HepG2 (cell line): ENCODE measurements around the gene UBTD2. TPM values are rescaled to one million over a fixed set of nuclear protein-coding genes. Genes with fewer than 3 reads are reported as not detected.

Source experiments
- ATF7 ChIP-seq, 2 experiments: fragments of 450-650 bp in 1 of 2; sonication (generic) in 1 of 2; formaldehyde crosslinking in 1 of 2; IDR thresholded peaks; 2 replicates each; pipeline versions ENCODE4 v1.4.0 to v1.6.1; 2016 to 2020; ENCODE audit warnings: antibody characterized with exemption in 1 of 2, mild to moderate bottlenecking in 1 of 2, missing genetic modification reagents in 1 of 2
- FOXK2 ChIP-seq: fragments of 450-650 bp; IDR thresholded peaks from 2 replicates; pipeline ENCODE4 v1.6.1; 2016
- HOXA9 ChIP-seq: sonication (generic); formaldehyde crosslinking; IDR thresholded peaks from 2 replicates; pipeline ENCODE4 v1.8.1; 2022; ENCODE audit warnings: missing genetic modification reagents, mild to moderate bottlenecking, moderate library complexity, borderline replicate concordance
- LCORL ChIP-seq, 2 experiments: fragments of 450-650 bp in 1 of 2; sonication (generic) in 1 of 2; formaldehyde crosslinking in 1 of 2; IDR thresholded peaks; 2 replicates each; pipeline versions ENCODE4 v1.5.0 to v1.6.1; 2017 to 2020; ENCODE audit warnings: antibody characterized with exemption in 1 of 2, missing genetic modification reagents in 1 of 2
- MAZ ChIP-seq, 2 experiments: sonication (generic) in 1 of 2; formaldehyde crosslinking in 1 of 2; IDR thresholded peaks; 2 replicates each; pipeline versions ENCODE4 v1.5.0 to v1.6.1; 2012 to 2020; ENCODE audit warnings: low read depth in 2 of 2, mild to moderate bottlenecking in 2 of 2, borderline replicate concordance in 1 of 2, improper control_type of control experiment in 1 of 2, low read length in 1 of 2, missing genetic modification reagents in 1 of 2, moderate library complexity in 1 of 2
- NFYB ChIP-seq: sonication (generic); formaldehyde crosslinking; IDR thresholded peaks from 2 replicates; pipeline ENCODE4 v1.4.0; 2020; ENCODE audit warnings: missing genetic modification reagents
- POLR2G ChIP-seq: fragments of 200-400 bp; formaldehyde crosslinking; IDR thresholded peaks from 2 replicates; pipeline ENCODE4 v1.6.1; 2018; ENCODE audit warnings: mild to moderate bottlenecking, low read depth, low read length, moderate library complexity
- SIN3A ChIP-seq: IDR thresholded peaks from 2 replicates; pipeline ENCODE4 v1.6.1; 2011; ENCODE audit warnings: low read depth, mild to moderate bottlenecking, control low read depth, low read length, borderline replicate concordance
- SMC3 ChIP-seq: IDR thresholded peaks from 2 replicates; pipeline ENCODE4 v1.6.1; 2011; ENCODE audit warnings: low read length, improper control_type of control experiment
- ZKSCAN5 ChIP-seq: sonication (generic); formaldehyde crosslinking; IDR thresholded peaks from 2 replicates; pipeline ENCODE4 v1.5.1; 2020; ENCODE audit warnings: mild to moderate bottlenecking, missing genetic modification reagents
- ZNF263 ChIP-seq: sonication (generic); formaldehyde crosslinking; IDR thresholded peaks from 2 replicates; pipeline ENCODE4 v1.4.0; 2020; ENCODE audit warnings: missing genetic modification reagents
- ZNF746 ChIP-seq: sonication (generic); formaldehyde crosslinking; IDR thresholded peaks from 2 replicates; pipeline ENCODE4 v1.8.0; 2022; ENCODE audit warnings: mild to moderate bottlenecking, missing genetic modification reagents
- polyA plus RNA-seq, 8 experiments: library from polyadenylated mRNA; depleted of rRNA in 3 of 8; stranded (reverse) in 7 of 8; unstranded in 1 of 8; fragments of >200 nt; fragmentation: Illumina TruSeq in 4 of 8; extraction: Trizol in 4 of 8; gene quantifications; 2 replicates each; pipeline versions ENCODE4 v1.2.1 to v1.2.3, GENCODE V29; 2011 to 2016; ENCODE audit warnings: low read depth in 4 of 8, missing spikeins in 1 of 8, mixed read lengths in 1 of 8; ENCODE audit not compliant: insufficient read depth in 1 of 8
- total RNA-seq, 5 experiments: library from RNA; depleted of rRNA; stranded (reverse); fragments of >200 nt; fragmentation: Illumina TruSeq; extraction: Trizol; gene quantifications; 2 replicates each; pipeline ENCODE4 v1.2.3, GENCODE V29; 2016; ENCODE audit warnings: low read depth in 1 of 5
- TF ChIP-seq, protein P1 (sequence below): sonication (generic); formaldehyde crosslinking; IDR thresholded peaks from 2 replicates; pipeline ENCODE4 v1.8.0; 2022; ENCODE audit warnings: missing genetic modification reagents, mild to moderate bottlenecking, moderate library complexity, borderline replicate concordance
- TF ChIP-seq, protein P2 (sequence below): sonication (generic); formaldehyde crosslinking; IDR thresholded peaks from 2 replicates; pipeline ENCODE4 v1.4.0; 2020; ENCODE audit warnings: missing genetic modification reagents
- TF ChIP-seq, protein P3 (sequence below): sonication (generic); formaldehyde crosslinking; IDR thresholded peaks from 2 replicates; pipeline ENCODE4 v1.4.0; 2020; ENCODE audit warnings: missing genetic modification reagents, borderline replicate concordance
- TF ChIP-seq, protein P4 (sequence below): sonication (generic); formaldehyde crosslinking; IDR thresholded peaks from 2 replicates; pipeline ENCODE4 v1.4.0; 2020; ENCODE audit warnings: mild to moderate bottlenecking, missing genetic modification reagents
- TF ChIP-seq, protein P5 (sequence below): sonication (generic); formaldehyde crosslinking; IDR thresholded peaks from 2 replicates; pipeline ENCODE4 v1.4.0; 2020; ENCODE audit warnings: missing genetic modification reagents

The UBTD2 gene
- total and polyA plus RNA-seq, 2 of the 13 experiments (the other 11 are each of a cell fraction or from before 2014, with no cell fraction given): 15.2 to 24.1 TPM

DNA sequence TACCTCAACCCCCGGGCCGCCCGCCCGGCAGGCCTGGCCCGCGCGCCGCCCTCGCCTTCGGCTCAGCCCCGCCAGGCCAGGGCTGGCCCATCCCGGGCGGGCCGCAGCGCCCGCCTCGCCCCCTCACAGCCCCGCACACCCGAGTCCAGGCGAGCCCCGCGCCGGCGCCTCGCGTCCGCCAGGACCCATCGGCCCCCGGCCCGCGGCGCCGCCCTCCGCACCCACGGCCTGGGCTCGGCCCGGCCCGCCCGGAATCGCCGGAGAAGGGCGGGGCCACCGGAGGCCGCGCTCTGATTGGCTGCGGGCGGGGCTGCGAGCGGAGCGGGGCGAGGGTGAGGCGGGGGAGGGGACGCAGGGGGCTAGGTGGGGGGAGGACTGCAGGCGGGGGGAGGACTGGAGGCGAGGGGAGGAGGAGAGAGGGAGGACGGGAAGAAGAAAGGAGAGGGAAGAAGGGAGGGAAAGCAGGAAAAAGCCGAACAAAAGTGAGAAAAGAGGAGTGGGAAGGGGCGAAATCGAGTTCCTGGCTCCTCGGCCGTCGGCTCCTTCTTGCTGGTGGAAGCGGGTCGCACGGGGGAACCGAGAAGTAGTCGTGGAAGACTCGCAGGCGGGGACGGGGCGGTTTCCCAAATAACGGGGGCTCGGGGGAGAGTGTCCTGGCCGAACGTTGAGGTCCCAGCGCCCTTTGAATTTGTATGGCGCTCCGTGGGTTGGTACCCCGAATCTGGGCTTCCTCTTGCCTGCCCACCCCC, 472 bp upstream of the UBTD2 start (continued):
- TF ChIP-seq, protein P1, sequence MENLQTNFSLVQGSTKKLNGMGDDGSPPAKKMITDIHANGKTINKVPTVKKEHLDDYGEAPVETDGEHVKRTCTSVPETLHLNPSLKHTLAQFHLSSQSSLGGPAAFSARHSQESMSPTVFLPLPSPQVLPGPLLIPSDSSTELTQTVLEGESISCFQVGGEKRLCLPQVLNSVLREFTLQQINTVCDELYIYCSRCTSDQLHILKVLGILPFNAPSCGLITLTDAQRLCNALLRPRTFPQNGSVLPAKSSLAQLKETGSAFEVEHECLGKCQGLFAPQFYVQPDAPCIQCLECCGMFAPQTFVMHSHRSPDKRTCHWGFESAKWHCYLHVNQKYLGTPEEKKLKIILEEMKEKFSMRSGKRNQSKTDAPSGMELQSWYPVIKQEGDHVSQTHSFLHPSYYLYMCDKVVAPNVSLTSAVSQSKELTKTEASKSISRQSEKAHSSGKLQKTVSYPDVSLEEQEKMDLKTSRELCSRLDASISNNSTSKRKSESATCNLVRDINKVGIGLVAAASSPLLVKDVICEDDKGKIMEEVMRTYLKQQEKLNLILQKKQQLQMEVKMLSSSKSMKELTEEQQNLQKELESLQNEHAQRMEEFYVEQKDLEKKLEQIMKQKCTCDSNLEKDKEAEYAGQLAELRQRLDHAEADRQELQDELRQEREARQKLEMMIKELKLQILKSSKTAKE (CRISPR knock-in tag): no peak
- TF ChIP-seq POLR2G (peak; percentile 48; the same call in 1 of the 2 replicates), ZNF263 (CRISPR knock-in tag) (peak; percentile 98), SIN3A (peak; percentile 22; the same call in 1 of the 2 replicates), HOXA9 (CRISPR knock-in tag) (0 out of 2 replicates have a peak, but pooled peaks have one; percentile 46), ZNF746 (0 out of 2 replicates have a peak, but pooled peaks have one; percentile 20), NFYB (CRISPR knock-in tag) (peak; percentile 48), FOXK2 (no peak), ZKSCAN5 (0 out of 2 replicates have a peak, but pooled peaks have one; percentile 59), MAZ (IDR thresholded peaks at IDR 0.05; ENCODE audit: borderline replicate concordance, low read depth, low read length) (peak; percentile 18; the same call in 1 of the 2 replicates), MAZ (CRISPR knock-in tag; IDR thresholded peaks at IDR 0.05; ENCODE audit: low read depth) (no peak), LCORL (IDR thresholded peaks at IDR 0.05) (no peak), LCORL (CRISPR knock-in tag; IDR thresholded peaks at IDR 0.05) (peak; percentile 74; the same call in 1 of the 2 replicates), ATF7 (IDR thresholded peaks at IDR 0.05) (no peak), ATF7 (CRISPR knock-in tag; IDR thresholded peaks at IDR 0.05) (no peak), SMC3 (no peak)
- TF ChIP-seq, protein P2, sequence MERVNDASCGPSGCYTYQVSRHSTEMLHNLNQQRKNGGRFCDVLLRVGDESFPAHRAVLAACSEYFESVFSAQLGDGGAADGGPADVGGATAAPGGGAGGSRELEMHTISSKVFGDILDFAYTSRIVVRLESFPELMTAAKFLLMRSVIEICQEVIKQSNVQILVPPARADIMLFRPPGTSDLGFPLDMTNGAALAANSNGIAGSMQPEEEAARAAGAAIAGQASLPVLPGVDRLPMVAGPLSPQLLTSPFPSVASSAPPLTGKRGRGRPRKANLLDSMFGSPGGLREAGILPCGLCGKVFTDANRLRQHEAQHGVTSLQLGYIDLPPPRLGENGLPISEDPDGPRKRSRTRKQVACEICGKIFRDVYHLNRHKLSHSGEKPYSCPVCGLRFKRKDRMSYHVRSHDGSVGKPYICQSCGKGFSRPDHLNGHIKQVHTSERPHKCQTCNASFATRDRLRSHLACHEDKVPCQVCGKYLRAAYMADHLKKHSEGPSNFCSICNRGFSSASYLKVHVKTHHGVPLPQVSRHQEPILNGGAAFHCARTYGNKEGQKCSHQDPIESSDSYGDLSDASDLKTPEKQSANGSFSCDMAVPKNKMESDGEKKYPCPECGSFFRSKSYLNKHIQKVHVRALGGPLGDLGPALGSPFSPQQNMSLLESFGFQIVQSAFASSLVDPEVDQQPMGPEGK (CRISPR knock-in tag): peak; percentile 63
- TF ChIP-seq, protein P3, sequence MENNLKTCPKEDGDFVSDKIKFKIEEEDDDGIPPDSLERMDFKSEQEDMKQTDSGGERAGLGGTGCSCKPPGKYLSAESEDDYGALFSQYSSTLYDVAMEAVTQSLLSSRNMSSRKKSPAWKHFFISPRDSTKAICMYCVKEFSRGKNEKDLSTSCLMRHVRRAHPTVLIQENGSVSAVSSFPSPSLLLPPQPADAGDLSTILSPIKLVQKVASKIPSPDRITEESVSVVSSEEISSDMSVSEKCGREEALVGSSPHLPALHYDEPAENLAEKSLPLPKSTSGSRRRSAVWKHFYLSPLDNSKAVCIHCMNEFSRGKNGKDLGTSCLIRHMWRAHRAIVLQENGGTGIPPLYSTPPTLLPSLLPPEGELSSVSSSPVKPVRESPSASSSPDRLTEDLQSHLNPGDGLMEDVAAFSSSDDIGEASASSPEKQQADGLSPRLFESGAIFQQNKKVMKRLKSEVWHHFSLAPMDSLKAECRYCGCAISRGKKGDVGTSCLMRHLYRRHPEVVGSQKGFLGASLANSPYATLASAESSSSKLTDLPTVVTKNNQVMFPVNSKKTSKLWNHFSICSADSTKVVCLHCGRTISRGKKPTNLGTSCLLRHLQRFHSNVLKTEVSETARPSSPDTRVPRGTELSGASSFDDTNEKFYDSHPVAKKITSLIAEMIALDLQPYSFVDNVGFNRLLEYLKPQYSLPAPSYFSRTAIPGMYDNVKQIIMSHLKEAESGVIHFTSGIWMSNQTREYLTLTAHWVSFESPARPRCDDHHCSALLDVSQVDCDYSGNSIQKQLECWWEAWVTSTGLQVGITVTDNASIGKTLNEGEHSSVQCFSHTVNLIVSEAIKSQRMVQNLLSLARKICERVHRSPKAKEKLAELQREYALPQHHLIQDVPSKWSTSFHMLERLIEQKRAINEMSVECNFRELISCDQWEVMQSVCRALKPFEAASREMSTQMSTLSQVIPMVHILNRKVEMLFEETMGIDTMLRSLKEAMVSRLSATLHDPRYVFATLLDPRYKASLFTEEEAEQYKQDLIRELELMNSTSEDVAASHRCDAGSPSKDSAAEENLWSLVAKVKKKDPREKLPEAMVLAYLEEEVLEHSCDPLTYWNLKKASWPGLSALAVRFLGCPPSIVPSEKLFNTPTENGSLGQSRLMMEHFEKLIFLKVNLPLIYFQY (CRISPR knock-in tag): peak; percentile 79; the same call in 1 of the 2 replicates
- TF ChIP-seq, protein P4, sequence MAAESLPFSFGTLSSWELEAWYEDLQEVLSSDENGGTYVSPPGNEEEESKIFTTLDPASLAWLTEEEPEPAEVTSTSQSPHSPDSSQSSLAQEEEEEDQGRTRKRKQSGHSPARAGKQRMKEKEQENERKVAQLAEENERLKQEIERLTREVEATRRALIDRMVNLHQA: no peak
- TF ChIP-seq, protein P5, sequence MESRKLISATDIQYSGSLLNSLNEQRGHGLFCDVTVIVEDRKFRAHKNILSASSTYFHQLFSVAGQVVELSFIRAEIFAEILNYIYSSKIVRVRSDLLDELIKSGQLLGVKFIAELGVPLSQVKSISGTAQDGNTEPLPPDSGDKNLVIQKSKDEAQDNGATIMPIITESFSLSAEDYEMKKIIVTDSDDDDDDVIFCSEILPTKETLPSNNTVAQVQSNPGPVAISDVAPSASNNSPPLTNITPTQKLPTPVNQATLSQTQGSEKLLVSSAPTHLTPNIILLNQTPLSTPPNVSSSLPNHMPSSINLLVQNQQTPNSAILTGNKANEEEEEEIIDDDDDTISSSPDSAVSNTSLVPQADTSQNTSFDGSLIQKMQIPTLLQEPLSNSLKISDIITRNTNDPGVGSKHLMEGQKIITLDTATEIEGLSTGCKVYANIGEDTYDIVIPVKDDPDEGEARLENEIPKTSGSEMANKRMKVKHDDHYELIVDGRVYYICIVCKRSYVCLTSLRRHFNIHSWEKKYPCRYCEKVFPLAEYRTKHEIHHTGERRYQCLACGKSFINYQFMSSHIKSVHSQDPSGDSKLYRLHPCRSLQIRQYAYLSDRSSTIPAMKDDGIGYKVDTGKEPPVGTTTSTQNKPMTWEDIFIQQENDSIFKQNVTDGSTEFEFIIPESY (CRISPR knock-in tag): no peak
